Smooth muscle cell (in vitro differentiated cells): ENCODE data around the gene GPC5. TPM values are rescaled to one million over a fixed set of nuclear protein-coding genes. Genes with fewer than 3 reads are reported as not detected.

ENCODE experiments used
- DNase-seq: peaks from one replicate; lab custom pipeline; 2025; ENCODE audit not compliant: unreplicated experiment; lab: John Stamatoyannopoulos, UW
- H2AFZ ChIP-seq: fragments of 200-600 bp; sonication (generic); 2 replicates; pipeline ENCODE4 v1.6.0; 2016; ENCODE audit warnings: antibody characterized with exemption, low read depth, mild to moderate bottlenecking
- H3F3A ChIP-seq: fragments of 200-600 bp; sonication (generic); 2 replicates; pipeline ENCODE4 v1.6.0; 2017; ENCODE audit warnings: antibody characterized with exemption, low read depth
- H3K27ac ChIP-seq: fragments of 200-600 bp; sonication (generic); 2 replicates; pipeline ENCODE4 v1.5.1; 2016; ENCODE audit warnings: low read depth, mild to moderate bottlenecking
- H3K27me3 ChIP-seq: fragments of 200-600 bp; sonication (generic); 2 replicates; pipeline ENCODE4 v1.6.1; 2016; ENCODE audit warnings: low read depth, mild to moderate bottlenecking
- H3K36me3 ChIP-seq: fragments of 200-600 bp; sonication (generic); 2 replicates; pipeline ENCODE4 v1.5.1; 2016; ENCODE audit warnings: low read depth
- H3K4me1 ChIP-seq: fragments of 200-600 bp; sonication (generic); 2 replicates; pipeline ENCODE4 v1.5.1; 2016; ENCODE audit warnings: low read depth
- H3K4me2 ChIP-seq: fragments of 200-600 bp; sonication (generic); 2 replicates; pipeline ENCODE4 v1.6.0; 2016; ENCODE audit warnings: mild to moderate bottlenecking
- H3K4me3 ChIP-seq: fragments of 200-600 bp; sonication (generic); 2 replicates; pipeline ENCODE4 v1.5.1; 2016; ENCODE audit warnings: mild to moderate bottlenecking
- H3K79me2 ChIP-seq: fragments of 200-600 bp; sonication (generic); 2 replicates; pipeline ENCODE4 v1.6.0; 2016; ENCODE audit warnings: low read depth, mild to moderate bottlenecking
- H3K9ac ChIP-seq: fragments of 200-600 bp; sonication (generic); 2 replicates; pipeline ENCODE4 v1.6.0; 2016; ENCODE audit warnings: low read depth
- H3K9me3 ChIP-seq: fragments of 200-600 bp; sonication (generic); replicated peaks from 2 replicates; pipeline ENCODE4 v1.5.1; 2016; ENCODE audit warnings: low read depth
- H4K20me1 ChIP-seq: fragments of 200-600 bp; sonication (generic); 2 replicates; pipeline ENCODE4 v1.6.0; 2016; ENCODE audit warnings: low read depth
- CTCF ChIP-seq: fragments of 200-600 bp; sonication (generic); IDR thresholded peaks from 2 replicates; pipeline ENCODE4 v1.5.1; 2017; ENCODE audit warnings: borderline replicate concordance, mild to moderate bottlenecking, antibody characterized with exemption; ENCODE audit not compliant: insufficient read depth, poor library complexity, severe bottlenecking
- WGBS: methylation state at CpG from one replicate; pipeline ENCODE4 v1.1.7; 2016; ENCODE audit warnings: low lambda C conversion rate; 5-methylcytosine and 5-hydroxymethylcytosine counted together
- polyA plus RNA-seq: library from polyadenylated mRNA; unstranded; fragments of >200 nt; fragmentation: Nextera tagmentation; extraction: Ambion mirVana; gene quantifications from 2 replicates; pipeline ENCODE4 v1.2.1, GENCODE V29; 2016
- total RNA-seq: library from RNA; depleted of rRNA; stranded (reverse); fragments of >200 nt; gene quantifications from 2 replicates; pipeline ENCODE4 v1.2.3, GENCODE V29; 2014

Gene GPC5
- total and polyA plus RNA-seq, 2 experiments from 2014 or later: 0.99 to 1.0 TPM

- TF ChIP-seq CTCF: no peak
- Histone ChIP-seq H3K9ac (no peak overlapping the region), H3K79me2 (no peaks in the 10 kb centered on the region), H2AFZ (no peak overlapping the region), H3K4me2 (no peak overlapping the region), H3K36me3 (no peaks in the 10 kb centered on the region), H3F3A (no peaks in the 10 kb centered on the region), H3K27me3 (peaks cover 6% of the 10 kb centered on the region), H4K20me1 (no peaks in the 10 kb centered on the region), H3K27ac (no peak overlapping the region), H3K4me3 (no peak overlapping the region), H3K9me3 (no peaks in the 10 kb centered on the region), H3K4me1 (no peaks in the 10 kb centered on the region)
- DNase-seq: no peak
- 86% methylated on average over 3 of the region's 3 CpGs for WGBS
These were observed 219.9 kb downstream of the GPC5 start for GRCh38 chr13:91618315-91618714.

- WGBS: 49% methylated on average over 2 of the region's 2 CpGs
- Histone ChIP-seq H3F3A (no peaks in the 10 kb centered on the region), H3K36me3 (no peaks in the 10 kb centered on the region), H3K4me2 (no peak overlapping the region), H4K20me1 (no peaks in the 10 kb centered on the region), H3K9ac (no peak overlapping the region), H3K27me3 (no peaks in the 10 kb centered on the region), H3K27ac (no peak overlapping the region), H3K4me3 (no peak overlapping the region), H3K79me2 (no peaks in the 10 kb centered on the region), H2AFZ (no peak overlapping the region), H3K9me3 (no peaks in the 10 kb centered on the region), H3K4me1 (no peaks in the 10 kb centered on the region)
- TF ChIP-seq CTCF: no peak
- no peak for DNase-seq
These were observed 222.3 kb downstream of the GPC5 start for GRCh38 chr13:91620670-91621141.

GRCh38 chr13:91621161-91621560 is 222.7 kb downstream of the GPC5 start:
- Histone ChIP-seq H3K4me3 (no peak overlapping the region), H3K4me1 (no peaks in the 10 kb centered on the region), H3K9me3 (no peaks in the 10 kb centered on the region), H2AFZ (no peak overlapping the region), H3K9ac (no peak overlapping the region), H3F3A (no peaks in the 10 kb centered on the region), H3K36me3 (no peaks in the 10 kb centered on the region), H3K4me2 (no peak overlapping the region), H3K79me2 (no peaks in the 10 kb centered on the region), H4K20me1 (no peaks in the 10 kb centered on the region), H3K27ac (no peak overlapping the region), H3K27me3 (no peaks in the 10 kb centered on the region)
- TF ChIP-seq CTCF: no peak
- 69% methylated on average over 3 of the region's 3 CpGs for whole genome bisulfite sequencing
- no peak for DNase-seq

- no peaks in the 10 kb centered on the region for H3K4me1 ChIP-seq
- no peak overlapping the region for H3K4me2 ChIP-seq
- no peak overlapping the region for H2AFZ ChIP-seq
- no peak for TF ChIP-seq CTCF
- no peaks in the 10 kb centered on the region for H3K36me3 ChIP-seq
- H3K9me3 ChIP-seq: no peaks in the 10 kb centered on the region
- 100% methylated on average over 1 of the region's 1 CpG for WGBS
- H3K79me2 ChIP-seq: no peaks in the 10 kb centered on the region
- no peak overlapping the region for H3K9ac ChIP-seq
- H4K20me1 ChIP-seq: no peaks in the 10 kb centered on the region
- no peaks in the 10 kb centered on the region for H3K27me3 ChIP-seq
- H3F3A ChIP-seq: no peaks in the 10 kb centered on the region
- H3K27ac ChIP-seq: no peak overlapping the region
- no peak overlapping the region for H3K4me3 ChIP-seq
- no peak for DNase-seq
These were observed 223.5 kb downstream of the GPC5 start for GRCh38 chr13:91621963-91622362.
